Neural cell (in vitro differentiated cells): Measurements from ENCODE around the gene RAPGEF3.

Experiments
- EP300 ChIP-seq: fragments of 450-650 bp; conservative IDR thresholded peaks from 2 replicates; pipeline ENCODE4 v1.6.1; 2014; ENCODE audit warnings: antibody characterized with exemption, mild to moderate bottlenecking, moderate library complexity; ENCODE audit not compliant: poor library complexity, severe bottlenecking
- EZH2 ChIP-seq: fragments of 200-600, 300-800 bp; shearing (Covaris generic), sonication (generic); IDR thresholded peaks from 2 replicates; pipeline ENCODE4 v1.6.1; 2014; ENCODE audit warnings: antibody characterized with exemption, low read length, borderline replicate concordance, mild to moderate bottlenecking; ENCODE audit not compliant: insufficient read depth, poor library complexity, severe bottlenecking
- MXI1 ChIP-seq: fragments of 450-650 bp; conservative IDR thresholded peaks from 2 replicates; pipeline ENCODE4 v1.6.1; 2014; ENCODE audit warnings: antibody characterized with exemption, mild to moderate bottlenecking; ENCODE audit not compliant: poor library complexity, severe bottlenecking
- POLR2AphosphoS5 ChIP-seq: IDR thresholded peaks from 2 replicates; pipeline ENCODE4 v1.6.1; 2012
- TAF1 ChIP-seq: IDR thresholded peaks from 2 replicates; pipeline ENCODE4 v1.6.1; 2012; ENCODE audit warnings: low read depth
- TF ChIP-seq, protein P1 (sequence below): fragments of 450-650 bp; IDR thresholded peaks from 2 replicates; pipeline ENCODE4 v1.5.1; 2014; ENCODE audit warnings: antibody characterized with exemption, mild to moderate bottlenecking, moderate library complexity; ENCODE audit not compliant: poor library complexity, severe bottlenecking
- TF ChIP-seq, protein P2 (sequence below): IDR thresholded peaks from 2 replicates; pipeline ENCODE4 v1.6.1; 2012; ENCODE audit warnings: borderline replicate concordance

DNA sequence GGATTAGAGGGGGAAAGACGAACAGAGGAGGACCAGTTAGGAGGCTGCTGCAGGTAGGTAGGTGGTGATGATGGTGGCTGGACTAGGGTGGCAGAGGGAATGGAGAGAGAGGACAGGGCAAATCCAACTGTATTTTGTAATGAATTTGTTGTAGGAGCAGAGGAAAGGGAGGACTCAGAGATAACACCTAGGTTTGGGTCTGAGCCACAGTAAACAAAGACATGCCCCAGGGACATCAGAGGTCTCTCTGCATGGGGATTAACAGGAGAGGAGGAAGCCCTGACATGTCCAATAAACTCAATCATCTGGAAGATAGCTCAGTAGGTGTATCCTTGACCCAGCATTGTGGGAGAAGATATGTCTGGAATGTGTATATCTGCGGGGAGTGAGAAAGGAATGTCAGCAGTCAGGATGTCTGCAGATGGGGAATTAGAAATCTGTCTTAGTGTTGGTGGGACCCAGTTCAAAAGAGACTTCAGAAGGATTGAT is 9.7 kb upstream of the RAPGEF3 start:
- no peak for TF ChIP-seq EP300
- TF ChIP-seq, protein P1, sequence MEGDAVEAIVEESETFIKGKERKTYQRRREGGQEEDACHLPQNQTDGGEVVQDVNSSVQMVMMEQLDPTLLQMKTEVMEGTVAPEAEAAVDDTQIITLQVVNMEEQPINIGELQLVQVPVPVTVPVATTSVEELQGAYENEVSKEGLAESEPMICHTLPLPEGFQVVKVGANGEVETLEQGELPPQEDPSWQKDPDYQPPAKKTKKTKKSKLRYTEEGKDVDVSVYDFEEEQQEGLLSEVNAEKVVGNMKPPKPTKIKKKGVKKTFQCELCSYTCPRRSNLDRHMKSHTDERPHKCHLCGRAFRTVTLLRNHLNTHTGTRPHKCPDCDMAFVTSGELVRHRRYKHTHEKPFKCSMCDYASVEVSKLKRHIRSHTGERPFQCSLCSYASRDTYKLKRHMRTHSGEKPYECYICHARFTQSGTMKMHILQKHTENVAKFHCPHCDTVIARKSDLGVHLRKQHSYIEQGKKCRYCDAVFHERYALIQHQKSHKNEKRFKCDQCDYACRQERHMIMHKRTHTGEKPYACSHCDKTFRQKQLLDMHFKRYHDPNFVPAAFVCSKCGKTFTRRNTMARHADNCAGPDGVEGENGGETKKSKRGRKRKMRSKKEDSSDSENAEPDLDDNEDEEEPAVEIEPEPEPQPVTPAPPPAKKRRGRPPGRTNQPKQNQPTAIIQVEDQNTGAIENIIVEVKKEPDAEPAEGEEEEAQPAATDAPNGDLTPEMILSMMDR, result no peak
- TF ChIP-seq, protein P2, sequence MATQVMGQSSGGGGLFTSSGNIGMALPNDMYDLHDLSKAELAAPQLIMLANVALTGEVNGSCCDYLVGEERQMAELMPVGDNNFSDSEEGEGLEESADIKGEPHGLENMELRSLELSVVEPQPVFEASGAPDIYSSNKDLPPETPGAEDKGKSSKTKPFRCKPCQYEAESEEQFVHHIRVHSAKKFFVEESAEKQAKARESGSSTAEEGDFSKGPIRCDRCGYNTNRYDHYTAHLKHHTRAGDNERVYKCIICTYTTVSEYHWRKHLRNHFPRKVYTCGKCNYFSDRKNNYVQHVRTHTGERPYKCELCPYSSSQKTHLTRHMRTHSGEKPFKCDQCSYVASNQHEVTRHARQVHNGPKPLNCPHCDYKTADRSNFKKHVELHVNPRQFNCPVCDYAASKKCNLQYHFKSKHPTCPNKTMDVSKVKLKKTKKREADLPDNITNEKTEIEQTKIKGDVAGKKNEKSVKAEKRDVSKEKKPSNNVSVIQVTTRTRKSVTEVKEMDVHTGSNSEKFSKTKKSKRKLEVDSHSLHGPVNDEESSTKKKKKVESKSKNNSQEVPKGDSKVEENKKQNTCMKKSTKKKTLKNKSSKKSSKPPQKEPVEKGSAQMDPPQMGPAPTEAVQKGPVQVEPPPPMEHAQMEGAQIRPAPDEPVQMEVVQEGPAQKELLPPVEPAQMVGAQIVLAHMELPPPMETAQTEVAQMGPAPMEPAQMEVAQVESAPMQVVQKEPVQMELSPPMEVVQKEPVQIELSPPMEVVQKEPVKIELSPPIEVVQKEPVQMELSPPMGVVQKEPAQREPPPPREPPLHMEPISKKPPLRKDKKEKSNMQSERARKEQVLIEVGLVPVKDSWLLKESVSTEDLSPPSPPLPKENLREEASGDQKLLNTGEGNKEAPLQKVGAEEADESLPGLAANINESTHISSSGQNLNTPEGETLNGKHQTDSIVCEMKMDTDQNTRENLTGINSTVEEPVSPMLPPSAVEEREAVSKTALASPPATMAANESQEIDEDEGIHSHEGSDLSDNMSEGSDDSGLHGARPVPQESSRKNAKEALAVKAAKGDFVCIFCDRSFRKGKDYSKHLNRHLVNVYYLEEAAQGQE, result no peak
- TF ChIP-seq POLR2AphosphoS5, result no peak
- no peak for TF ChIP-seq EZH2
- TF ChIP-seq MXI1, result no peak
- TF ChIP-seq TAF1, result no peak
